Loucy (cell line): ENCODE results near the gene SLC25A21.
"Not testable (repeated sequence)": the region's sequence is repeated elsewhere in the genome, so short reads cannot be mapped to it uniquely, and the experiment has no call there.

ENCODE experiments used
- H2AFZ ChIP-seq: fragments of 200-600 bp; sonication (generic); 2 replicates; pipeline ENCODE4 v1.6.0; 2016; ENCODE audit warnings: antibody characterized with exemption, mild to moderate bottlenecking, low read length, moderate library complexity
- H3F3A ChIP-seq: fragments of 200-600 bp; 2 replicates; pipeline ENCODE4 v1.6.0; 2016; ENCODE audit warnings: antibody characterized with exemption, low read depth, mild to moderate bottlenecking
- H3K27me3 ChIP-seq: fragments of 200-600 bp; sonication (generic); 2 replicates; pipeline ENCODE4 v1.6.1; 2014; ENCODE audit warnings: low read length, mild to moderate bottlenecking; ENCODE audit not compliant: insufficient read depth, poor library complexity, severe bottlenecking
- H3K36me3 ChIP-seq: fragments of 200-600 bp; sonication (generic); 2 replicates; pipeline ENCODE4 v1.6.1; 2016; ENCODE audit warnings: low read length; ENCODE audit not compliant: insufficient read depth
- H3K4me1 ChIP-seq: fragments of 200-600 bp; sonication (generic); 2 replicates; pipeline ENCODE4 v1.5.1; 2014; ENCODE audit warnings: low read length, mild to moderate bottlenecking; ENCODE audit not compliant: insufficient read depth, poor library complexity, severe bottlenecking
- H3K4me2 ChIP-seq: fragments of 200-600 bp; sonication (generic); 2 replicates; pipeline ENCODE4 v1.6.0; 2014; ENCODE audit warnings: antibody characterized with exemption, low read length, low read depth, mild to moderate bottlenecking; ENCODE audit not compliant: poor library complexity, severe bottlenecking
- H3K4me3 ChIP-seq: fragments of 200-600 bp; sonication (generic); 2 replicates; pipeline ENCODE4 v1.5.1; 2014; ENCODE audit warnings: low read length, mild to moderate bottlenecking, mixed read lengths; ENCODE audit not compliant: poor library complexity, severe bottlenecking
- H3K79me2 ChIP-seq: fragments of 200-600 bp; sonication (generic); 2 replicates; pipeline ENCODE4 v1.6.1; 2014; ENCODE audit warnings: low read length; ENCODE audit not compliant: insufficient read depth
- H3K9ac ChIP-seq: fragments of 200-600 bp; sonication (generic); 2 replicates; pipeline ENCODE4 v1.6.0; 2014; ENCODE audit warnings: mild to moderate bottlenecking, low read depth, low read length, moderate library complexity; ENCODE audit not compliant: poor library complexity, severe bottlenecking
- H3K9me2 ChIP-seq: fragments of 200-600 bp; sonication (generic); replicated peaks from 2 replicates; pipeline ENCODE4 v1.6.1; 2016; ENCODE audit warnings: low read depth, low read length, mixed read lengths
- H3K9me3 ChIP-seq: fragments of 200-600 bp; sonication (generic); 2 replicates; pipeline ENCODE4 v1.6.1; 2014; ENCODE audit warnings: mild to moderate bottlenecking, antibody characterized with exemption, low read length, low read depth; ENCODE audit not compliant: insufficient read depth
- H4K20me1 ChIP-seq: fragments of 200-600 bp; sonication (generic); 2 replicates; pipeline ENCODE4 v1.6.0; 2014; ENCODE audit warnings: antibody characterized with exemption, low read length, mild to moderate bottlenecking; ENCODE audit not compliant: insufficient read depth, poor library complexity, severe bottlenecking
- EZH2phosphoT487 ChIP-seq: fragments of 200-600 bp; IDR thresholded peaks from 2 replicates; pipeline ENCODE4 v1.6.1; 2018; ENCODE audit warnings: antibody characterized with exemption, mild to moderate bottlenecking, moderate library complexity, borderline replicate concordance
- TF ChIP-seq, protein P1 (sequence below): fragments of 200-600 bp; sonication (generic); conservative IDR thresholded peaks from 2 replicates; pipeline ENCODE4 v1.5.1; 2014; ENCODE audit warnings: mild to moderate bottlenecking, antibody characterized with exemption, low read length

SLC25A21 gene

DNA sequence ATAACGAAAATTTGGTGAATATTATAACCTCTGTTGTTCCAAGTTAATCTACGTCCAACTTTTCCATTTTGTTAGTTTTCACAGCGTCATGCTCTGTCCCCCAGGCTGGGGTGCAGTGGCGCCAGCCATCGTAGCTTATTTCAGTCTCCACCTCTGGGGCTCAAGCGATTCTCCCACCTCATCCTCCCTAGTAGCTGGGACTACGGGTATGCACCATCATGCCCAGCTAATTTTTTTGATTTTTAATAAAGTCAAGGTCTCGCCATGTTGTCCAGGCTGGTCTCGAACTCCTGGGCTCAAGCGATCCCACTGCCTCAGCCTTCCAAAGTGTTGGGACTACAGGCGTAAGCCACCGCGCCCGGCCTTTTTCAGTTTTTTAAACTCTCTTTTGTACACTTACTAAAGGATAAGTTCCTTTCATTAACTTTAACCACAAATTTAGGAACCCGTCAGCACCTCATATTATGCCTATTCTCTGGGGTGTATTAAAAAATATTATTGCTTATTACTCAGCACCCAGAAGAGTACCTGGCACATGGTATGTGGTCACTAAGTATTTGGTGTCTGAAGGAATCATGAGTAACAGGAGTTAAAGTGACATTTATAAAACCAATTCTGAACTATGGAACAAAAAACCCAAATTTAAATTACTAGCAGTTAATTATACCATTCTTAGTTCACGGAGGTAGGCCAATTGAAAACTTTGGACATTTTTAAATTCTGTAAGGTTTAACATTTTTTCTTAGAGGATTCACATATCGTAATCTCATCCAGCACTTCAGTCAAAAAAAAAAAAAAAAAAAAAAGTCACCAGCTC lies 24.4 kb upstream of the SLC25A21 start:
- Histone ChIP-seq H3K36me3 (no peaks in the 10 kb centered on the region), H3K4me3 (no peak overlapping the region), H3K4me1 (no peaks in the 10 kb centered on the region), H3K9ac (no peak overlapping the region), H3K27me3 (no peaks in the 10 kb centered on the region), H3K9me3 (0 out of 2 replicates have a peak, but pooled peaks cover 3% of the 10 kb centered on the region), H3K79me2 (no peaks in the 10 kb centered on the region), H3K9me2 (no peaks in the 10 kb centered on the region), H3F3A (no peaks in the 10 kb centered on the region), H3K4me2 (no peak overlapping the region), H4K20me1 (no peaks in the 10 kb centered on the region), H2AFZ (no peak overlapping the region)
- TF ChIP-seq, protein P1, sequence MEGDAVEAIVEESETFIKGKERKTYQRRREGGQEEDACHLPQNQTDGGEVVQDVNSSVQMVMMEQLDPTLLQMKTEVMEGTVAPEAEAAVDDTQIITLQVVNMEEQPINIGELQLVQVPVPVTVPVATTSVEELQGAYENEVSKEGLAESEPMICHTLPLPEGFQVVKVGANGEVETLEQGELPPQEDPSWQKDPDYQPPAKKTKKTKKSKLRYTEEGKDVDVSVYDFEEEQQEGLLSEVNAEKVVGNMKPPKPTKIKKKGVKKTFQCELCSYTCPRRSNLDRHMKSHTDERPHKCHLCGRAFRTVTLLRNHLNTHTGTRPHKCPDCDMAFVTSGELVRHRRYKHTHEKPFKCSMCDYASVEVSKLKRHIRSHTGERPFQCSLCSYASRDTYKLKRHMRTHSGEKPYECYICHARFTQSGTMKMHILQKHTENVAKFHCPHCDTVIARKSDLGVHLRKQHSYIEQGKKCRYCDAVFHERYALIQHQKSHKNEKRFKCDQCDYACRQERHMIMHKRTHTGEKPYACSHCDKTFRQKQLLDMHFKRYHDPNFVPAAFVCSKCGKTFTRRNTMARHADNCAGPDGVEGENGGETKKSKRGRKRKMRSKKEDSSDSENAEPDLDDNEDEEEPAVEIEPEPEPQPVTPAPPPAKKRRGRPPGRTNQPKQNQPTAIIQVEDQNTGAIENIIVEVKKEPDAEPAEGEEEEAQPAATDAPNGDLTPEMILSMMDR: no peak
- no peak for TF ChIP-seq EZH2phosphoT487

DNA sequence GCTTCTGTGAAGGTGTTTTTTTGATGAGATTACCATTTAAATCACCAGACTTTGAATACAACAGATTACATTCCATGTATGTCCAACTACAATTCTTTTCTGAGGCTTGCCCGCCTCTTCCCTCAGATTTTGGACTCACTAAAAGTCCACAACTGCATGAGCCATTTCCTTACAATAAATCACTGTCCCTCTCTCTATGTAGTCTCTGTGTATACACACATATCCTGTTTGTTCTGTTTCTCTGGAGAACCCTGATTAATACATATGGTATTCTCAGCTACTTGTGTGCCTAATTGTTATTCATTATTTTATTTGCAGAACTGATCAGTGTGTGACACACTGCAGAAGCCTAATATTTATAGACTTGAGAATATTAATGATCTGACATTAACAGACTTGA lies 22.9 kb upstream of the SLC25A21 start:
- no peaks in the 10 kb centered on the region for H3K79me2 ChIP-seq
- no peaks in the 10 kb centered on the region for H3K9me2 ChIP-seq
- H3K4me1 ChIP-seq: no peaks in the 10 kb centered on the region
- H3K9ac ChIP-seq: no peak overlapping the region
- no peak overlapping the region for H3K4me3 ChIP-seq
- H3K36me3 ChIP-seq: no peaks in the 10 kb centered on the region
- H4K20me1 ChIP-seq: no peaks in the 10 kb centered on the region
- no peak for TF ChIP-seq EZH2phosphoT487
- TF ChIP-seq, protein P1: no peak
- H2AFZ ChIP-seq: no peak overlapping the region
- no peak overlapping the region for H3K4me2 ChIP-seq
- no peaks in the 10 kb centered on the region for H3F3A ChIP-seq
- 0 out of 2 replicates have a peak, but pooled peaks cover 3% of the 10 kb centered on the region for H3K9me3 ChIP-seq
- H3K27me3 ChIP-seq: no peaks in the 10 kb centered on the region

DNA sequence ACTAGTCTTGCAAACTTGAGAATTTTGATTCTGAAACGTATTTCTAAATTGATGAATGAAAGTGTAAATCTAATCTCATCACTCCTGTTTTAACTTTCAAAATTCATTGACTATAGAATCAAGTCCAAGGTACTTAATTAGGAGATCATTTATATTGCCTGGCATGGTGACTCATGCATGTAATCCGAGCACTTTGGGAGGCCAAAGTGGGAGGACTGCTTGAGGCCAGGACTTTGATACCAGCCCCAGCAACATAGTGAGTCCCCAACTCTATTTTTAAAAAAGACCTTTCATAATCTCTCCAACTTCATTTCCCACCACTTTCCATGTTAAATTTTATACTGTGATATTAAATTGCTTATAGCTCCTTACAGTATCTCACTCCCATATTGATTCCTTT lies 22.3 kb upstream of the SLC25A21 start:
- H3F3A ChIP-seq: no peaks in the 10 kb centered on the region
- H3K79me2 ChIP-seq: no peaks in the 10 kb centered on the region
- H3K9me2 ChIP-seq: no peaks in the 10 kb centered on the region
- H3K4me2 ChIP-seq: no peak overlapping the region
- H3K9me3 ChIP-seq: 0 out of 2 replicates have a peak, but pooled peaks cover 3% of the 10 kb centered on the region
- TF ChIP-seq, protein P1: no peak
- no peak for TF ChIP-seq EZH2phosphoT487
- no peaks in the 10 kb centered on the region for H3K4me1 ChIP-seq
- H3K9ac ChIP-seq: no peak overlapping the region
- H3K36me3 ChIP-seq: no peaks in the 10 kb centered on the region
- H3K27me3 ChIP-seq: no peaks in the 10 kb centered on the region
- H4K20me1 ChIP-seq: no peaks in the 10 kb centered on the region
- no peak overlapping the region for H3K4me3 ChIP-seq
- H2AFZ ChIP-seq: no peak overlapping the region

DNA sequence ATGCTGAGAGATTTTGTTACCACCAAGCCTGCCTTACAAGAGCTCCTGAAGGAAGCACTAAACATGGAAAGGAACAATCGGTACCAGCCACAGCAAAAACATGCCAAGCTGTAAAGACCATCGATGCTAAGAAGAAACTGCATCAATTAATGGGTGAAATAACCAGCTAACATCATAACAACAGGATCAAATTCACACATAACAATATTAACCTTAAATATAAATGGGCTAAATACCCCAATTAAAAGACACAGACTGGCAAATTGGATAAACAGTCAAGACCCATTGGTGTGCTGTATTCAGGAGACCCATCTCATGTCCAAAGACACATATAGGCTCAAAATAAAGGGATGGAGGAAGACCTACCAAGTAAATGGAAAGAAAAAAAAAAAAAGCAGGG lies 17.3 kb upstream of the SLC25A21 start:
- not testable (repeated sequence) for H3K27me3 ChIP-seq, H3K9ac ChIP-seq, H3K36me3 ChIP-seq, H3K4me2 ChIP-seq, H3K9me3 ChIP-seq, H3K9me2 ChIP-seq, H2AFZ ChIP-seq, H3F3A ChIP-seq, H3K4me3 ChIP-seq, H3K4me1 ChIP-seq, H4K20me1 ChIP-seq, H3K79me2 ChIP-seq

DNA sequence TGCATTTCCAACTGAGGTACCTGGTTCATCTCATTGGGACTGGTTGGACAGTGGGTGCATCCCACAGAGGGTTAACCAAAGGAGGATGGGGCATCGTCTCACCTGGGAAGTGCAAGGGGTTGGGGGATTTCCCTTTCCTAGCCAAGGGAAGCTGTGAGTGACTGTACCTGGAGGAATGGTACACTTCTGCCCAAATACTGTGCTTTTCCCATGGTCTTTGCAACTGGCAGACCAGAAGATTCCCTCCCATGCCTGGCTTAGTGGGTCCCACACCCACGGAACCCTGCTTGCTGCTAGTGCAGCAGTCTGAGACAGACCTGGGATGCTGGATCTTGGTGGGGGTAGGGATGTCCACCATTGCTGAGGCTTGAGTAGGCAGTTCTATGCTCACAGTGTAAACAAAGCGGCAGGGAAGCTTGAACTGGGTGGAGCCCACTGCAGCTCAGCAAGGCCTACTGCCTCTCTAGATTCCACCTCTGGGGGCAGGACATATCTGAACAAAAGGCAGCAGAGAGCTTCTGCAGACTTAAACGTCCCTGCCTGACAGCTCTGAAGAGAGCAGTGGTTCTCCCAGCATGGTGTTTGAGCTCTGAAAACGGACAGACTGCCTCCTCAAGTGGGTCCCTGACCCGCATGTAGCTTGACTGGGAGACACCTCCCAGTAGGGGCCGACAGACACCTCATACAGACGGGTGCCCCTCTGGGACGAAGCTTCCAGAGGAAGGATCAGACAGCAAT lies 15.6 kb upstream of the SLC25A21 start:
- not testable (repeated sequence) for H3F3A ChIP-seq, H3K9ac ChIP-seq, H2AFZ ChIP-seq, H3K27me3 ChIP-seq, H3K4me2 ChIP-seq, H4K20me1 ChIP-seq, H3K9me2 ChIP-seq, H3K4me3 ChIP-seq, H3K79me2 ChIP-seq, H3K9me3 ChIP-seq, H3K4me1 ChIP-seq, H3K36me3 ChIP-seq
